ENCODE results near the gene PACSIN3.

GRCh38 chr11:47233989-47234668, 47.9 kb upstream of the PACSIN3 start:
- TF ChIP-seq CTCF (IDR thresholded peaks at IDR 0.05) (peak in 2 of 6 experiments; percentile 16 to 40), POLR2A (IDR thresholded peaks at IDR 0.05) (no peak)
